GM23338 (cell line): Measurements from ENCODE around the gene PCDHGA1. TPM values are rescaled to one million over a fixed set of nuclear protein-coding genes. Genes with fewer than 3 reads are reported as not detected.

Source experiments
- ATAC-seq: fragments of 200-7000 bp; cut with Tn5 transposase; 3 replicates; pipeline ENCODE4 v1.9.1; 2020
- DNase-seq: peaks from one replicate; pipeline ENCODE4 v3.0.0-alpha.2; 2015; ENCODE audit warnings: low spot score
- H2AFZ ChIP-seq: fragments of 200-600 bp; sonication (generic); 2 replicates; pipeline ENCODE4 v1.8.0; 2016; ENCODE audit warnings: antibody characterized with exemption, mild to moderate bottlenecking, moderate library complexity
- H3F3A ChIP-seq: fragments of 200-600 bp; sonication (generic); replicated peaks from 2 replicates; pipeline ENCODE4 v1.8.0; 2017; ENCODE audit warnings: antibody characterized with exemption, mixed run types, low read depth
- H3K27ac ChIP-seq: fragments of 200-600 bp; sonication (generic); 2 replicates; pipeline ENCODE4 v1.6.1; 2016; ENCODE audit warnings: low read depth
- H3K27me3 ChIP-seq: fragments of 200-600 bp; sonication (generic); 2 replicates; pipeline ENCODE4 v1.8.0; 2016; ENCODE audit warnings: mild to moderate bottlenecking, mixed run types, moderate library complexity; ENCODE audit not compliant: insufficient read depth
- H3K36me3 ChIP-seq: fragments of 200-600 bp; sonication (generic); 2 replicates; pipeline ENCODE4 v1.8.0; 2016; ENCODE audit warnings: mild to moderate bottlenecking; ENCODE audit not compliant: insufficient read depth
- H3K4me1 ChIP-seq: fragments of 200-600 bp; sonication (generic); 2 replicates; pipeline ENCODE4 v1.8.0; 2016; ENCODE audit warnings: mild to moderate bottlenecking, moderate library complexity; ENCODE audit not compliant: insufficient read depth
- H3K4me2 ChIP-seq: fragments of 200-600 bp; sonication (generic); 2 replicates; pipeline ENCODE4 v1.7.1; 2017; ENCODE audit warnings: mixed run types
- H3K4me3 ChIP-seq: fragments of 200-600 bp; sonication (generic); 2 replicates; pipeline ENCODE4 v1.6.1; 2016; ENCODE audit warnings: mixed run types
- H3K79me2 ChIP-seq: fragments of 200-600 bp; sonication (generic); replicated peaks from 2 replicates; pipeline ENCODE4 v1.8.0; 2017; ENCODE audit warnings: mild to moderate bottlenecking; ENCODE audit not compliant: insufficient read depth
- H3K9me2 ChIP-seq: fragments of 200-600 bp; sonication (generic); 2 replicates; pipeline ENCODE4 v1.8.0; 2017; ENCODE audit not compliant: insufficient read depth
- H4K20me1 ChIP-seq: fragments of 200-600 bp; sonication (generic); replicated peaks from 2 replicates; pipeline ENCODE4 v1.8.0; 2017; ENCODE audit warnings: mild to moderate bottlenecking; ENCODE audit not compliant: insufficient read depth
- H3K27ac Mint-ChIP-seq: 2 replicates; pipeline ENCODE4 v1.8.0; 2020; ENCODE audit warnings: inconsistent platforms, mild to moderate bottlenecking, moderate library complexity, mixed read lengths
- H3K27me3 Mint-ChIP-seq: 3 replicates; pipeline ENCODE4 v1.8.0; 2022; ENCODE audit warnings: low read depth, mild to moderate bottlenecking, moderate library complexity, mixed read lengths, inconsistent platforms; ENCODE audit not compliant: insufficient read depth, poor library complexity
- H3K36me3 Mint-ChIP-seq: 3 replicates; pipeline ENCODE4 v1.8.0; 2021; ENCODE audit warnings: low read depth, mild to moderate bottlenecking, inconsistent platforms, moderate library complexity, mixed read lengths
- H3K4me1 Mint-ChIP-seq: 3 replicates; pipeline ENCODE4 v1.8.0; 2020; ENCODE audit warnings: mild to moderate bottlenecking, inconsistent platforms, mixed read lengths
- H3K4me3 Mint-ChIP-seq: 3 replicates; pipeline ENCODE4 v1.8.0; 2021; ENCODE audit warnings: moderate library complexity, mild to moderate bottlenecking, inconsistent platforms, mixed read lengths
- H3K9me3 Mint-ChIP-seq: 3 replicates; pipeline ENCODE4 v1.8.0; 2020; ENCODE audit warnings: moderate library complexity, mild to moderate bottlenecking, inconsistent platforms, mixed read lengths
- CREB1 ChIP-seq: fragments of 250-450 bp; sonication (Bioruptor Pico); IDR thresholded peaks from 2 replicates; pipeline ENCODE4 v1.5.0; 2020; ENCODE audit warnings: low read depth, mild to moderate bottlenecking, moderate library complexity
- ETS1 ChIP-seq: IDR thresholded peaks from 2 replicates; pipeline ENCODE4 v1.6.1; 2016; ENCODE audit warnings: antibody characterized with exemption
- EZH2phosphoT487 ChIP-seq: fragments of 200-600 bp; sonication (generic); IDR thresholded peaks from one replicate; pipeline ENCODE4 v1.8.1; 2018; ENCODE audit warnings: antibody characterized with exemption; ENCODE audit not compliant: unreplicated experiment
- JUNB ChIP-seq: IDR thresholded peaks from one replicate; pipeline ENCODE4 v1.6.1; 2016; ENCODE audit warnings: antibody characterized with exemption; ENCODE audit not compliant: unreplicated experiment
- NANOG ChIP-seq: IDR thresholded peaks from 2 replicates; pipeline ENCODE4 v1.6.1; 2016; ENCODE audit warnings: antibody characterized with exemption, borderline replicate concordance
- POLR2AphosphoS5 ChIP-seq: IDR thresholded peaks from 2 replicates; pipeline ENCODE4 v1.6.1; 2016; ENCODE audit warnings: antibody characterized with exemption, low read depth
- STAT1 ChIP-seq: IDR thresholded peaks from one replicate; pipeline ENCODE4 v1.6.1; 2016; ENCODE audit warnings: antibody characterized with exemption; ENCODE audit not compliant: unreplicated experiment
- ZNF114 ChIP-seq: fragments of 250-450 bp; sonication (Bioruptor Pico); IDR thresholded peaks from 2 replicates; pipeline ENCODE4 v1.5.0; 2020; ENCODE audit warnings: mild to moderate bottlenecking, moderate library complexity
- ZNF331 ChIP-seq: fragments of 250-450 bp; sonication (Bioruptor Pico); IDR thresholded peaks from 2 replicates; pipeline ENCODE4 v1.5.0; 2020; ENCODE audit warnings: low read depth, mild to moderate bottlenecking, moderate library complexity
- polyA plus RNA-seq: library from polyadenylated mRNA; unstranded; fragments of >200 nt; fragmentation: Nextera tagmentation; extraction: Ambion mirVana; gene quantifications from 2 replicates; pipeline ENCODE4 v1.2.1, GENCODE V29; 2016
- total RNA-seq: library from RNA; depleted of rRNA; stranded (reverse); fragments of >200 nt; shearing (Covaris generic); gene quantifications from 2 replicates; pipeline ENCODE4 v1.2.3, GENCODE V29; 2014
- TF ChIP-seq, protein P1 (sequence below): fragments of 250-450 bp; sonication (Bioruptor Pico); IDR thresholded peaks from 2 replicates; pipeline ENCODE4 v1.5.0; 2020; ENCODE audit warnings: mild to moderate bottlenecking, moderate library complexity
- TF ChIP-seq, protein P2 (sequence below), 2 experiments: fragments of 200-600 bp in 1 of 2; sonication (generic) in 1 of 2; conservative IDR thresholded peaks; 2 replicates each; pipeline versions ENCODE4 v1.5.1 to v1.6.1; 2016 to 2017; ENCODE audit warnings: antibody characterized with exemption in 2 of 2, low read depth in 2 of 2, mild to moderate bottlenecking in 2 of 2, moderate library complexity in 1 of 2

Gene PCDHGA1
- total and polyA plus RNA-seq, 2 experiments from 2014 or later, result 0.39 to 1.7 TPM

DNA sequence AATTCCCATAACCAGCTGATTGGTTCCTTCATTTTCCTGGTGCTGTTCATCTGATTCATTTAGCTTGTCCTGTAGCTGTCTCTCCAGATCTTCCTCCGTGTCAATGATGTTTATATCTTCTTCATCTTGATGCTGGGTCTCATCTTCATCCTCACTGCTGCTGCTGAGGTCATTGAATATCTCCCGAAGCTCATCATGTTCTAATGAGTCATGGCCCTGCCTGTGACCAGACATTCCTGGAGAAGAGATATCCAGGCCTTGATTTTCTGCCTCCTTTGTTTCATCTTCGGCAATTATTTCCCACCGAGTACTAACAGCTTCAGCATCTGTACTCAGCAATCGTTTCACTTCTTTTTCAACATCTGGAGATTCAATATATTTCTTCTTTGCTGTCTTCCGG is 11.1 kb upstream of the PCDHGA1 start:
- peaks cover 10% of the 10 kb centered on the region for H3K4me1 Mint-ChIP-seq
- Histone ChIP-seq H3K4me1 (peaks cover 14% of the 10 kb centered on the region; the same call in 1 of the 2 replicates), H3K27ac (no peak overlapping the region), H2AFZ (no peak overlapping the region), H3K4me3 (peak overlapping the region; percentile 67), H3F3A (no peaks in the 10 kb centered on the region), H3K36me3 (peaks cover 13% of the 10 kb centered on the region), H3K4me2 (peak overlapping the region; percentile 80), H4K20me1 (peaks cover 24% of the 10 kb centered on the region), H3K9me2 (no peaks in the 10 kb centered on the region), H3K79me2 (peaks cover 44% of the 10 kb centered on the region), H3K27me3 (no peaks in the 10 kb centered on the region)
- DNase-seq, result no peak
- ATAC-seq, result no peak
- peaks cover 57% of the 10 kb centered on the region for H3K36me3 Mint-ChIP-seq
- peaks cover 15% of the 10 kb centered on the region for H3K27me3 Mint-ChIP-seq
- H3K9me3 Mint-ChIP-seq, result peaks cover 53% of the 10 kb centered on the region
- TF ChIP-seq POLR2AphosphoS5 (no peak), ZNF331 (CRISPR knock-in tag) (no peak), EZH2phosphoT487 (no peak), STAT1 (no peak), ETS1 (no peak), ZNF114 (CRISPR knock-in tag) (no peak), CREB1 (CRISPR knock-in tag) (no peak), JUNB (no peak), NANOG (no peak)
- TF ChIP-seq, protein P1, sequence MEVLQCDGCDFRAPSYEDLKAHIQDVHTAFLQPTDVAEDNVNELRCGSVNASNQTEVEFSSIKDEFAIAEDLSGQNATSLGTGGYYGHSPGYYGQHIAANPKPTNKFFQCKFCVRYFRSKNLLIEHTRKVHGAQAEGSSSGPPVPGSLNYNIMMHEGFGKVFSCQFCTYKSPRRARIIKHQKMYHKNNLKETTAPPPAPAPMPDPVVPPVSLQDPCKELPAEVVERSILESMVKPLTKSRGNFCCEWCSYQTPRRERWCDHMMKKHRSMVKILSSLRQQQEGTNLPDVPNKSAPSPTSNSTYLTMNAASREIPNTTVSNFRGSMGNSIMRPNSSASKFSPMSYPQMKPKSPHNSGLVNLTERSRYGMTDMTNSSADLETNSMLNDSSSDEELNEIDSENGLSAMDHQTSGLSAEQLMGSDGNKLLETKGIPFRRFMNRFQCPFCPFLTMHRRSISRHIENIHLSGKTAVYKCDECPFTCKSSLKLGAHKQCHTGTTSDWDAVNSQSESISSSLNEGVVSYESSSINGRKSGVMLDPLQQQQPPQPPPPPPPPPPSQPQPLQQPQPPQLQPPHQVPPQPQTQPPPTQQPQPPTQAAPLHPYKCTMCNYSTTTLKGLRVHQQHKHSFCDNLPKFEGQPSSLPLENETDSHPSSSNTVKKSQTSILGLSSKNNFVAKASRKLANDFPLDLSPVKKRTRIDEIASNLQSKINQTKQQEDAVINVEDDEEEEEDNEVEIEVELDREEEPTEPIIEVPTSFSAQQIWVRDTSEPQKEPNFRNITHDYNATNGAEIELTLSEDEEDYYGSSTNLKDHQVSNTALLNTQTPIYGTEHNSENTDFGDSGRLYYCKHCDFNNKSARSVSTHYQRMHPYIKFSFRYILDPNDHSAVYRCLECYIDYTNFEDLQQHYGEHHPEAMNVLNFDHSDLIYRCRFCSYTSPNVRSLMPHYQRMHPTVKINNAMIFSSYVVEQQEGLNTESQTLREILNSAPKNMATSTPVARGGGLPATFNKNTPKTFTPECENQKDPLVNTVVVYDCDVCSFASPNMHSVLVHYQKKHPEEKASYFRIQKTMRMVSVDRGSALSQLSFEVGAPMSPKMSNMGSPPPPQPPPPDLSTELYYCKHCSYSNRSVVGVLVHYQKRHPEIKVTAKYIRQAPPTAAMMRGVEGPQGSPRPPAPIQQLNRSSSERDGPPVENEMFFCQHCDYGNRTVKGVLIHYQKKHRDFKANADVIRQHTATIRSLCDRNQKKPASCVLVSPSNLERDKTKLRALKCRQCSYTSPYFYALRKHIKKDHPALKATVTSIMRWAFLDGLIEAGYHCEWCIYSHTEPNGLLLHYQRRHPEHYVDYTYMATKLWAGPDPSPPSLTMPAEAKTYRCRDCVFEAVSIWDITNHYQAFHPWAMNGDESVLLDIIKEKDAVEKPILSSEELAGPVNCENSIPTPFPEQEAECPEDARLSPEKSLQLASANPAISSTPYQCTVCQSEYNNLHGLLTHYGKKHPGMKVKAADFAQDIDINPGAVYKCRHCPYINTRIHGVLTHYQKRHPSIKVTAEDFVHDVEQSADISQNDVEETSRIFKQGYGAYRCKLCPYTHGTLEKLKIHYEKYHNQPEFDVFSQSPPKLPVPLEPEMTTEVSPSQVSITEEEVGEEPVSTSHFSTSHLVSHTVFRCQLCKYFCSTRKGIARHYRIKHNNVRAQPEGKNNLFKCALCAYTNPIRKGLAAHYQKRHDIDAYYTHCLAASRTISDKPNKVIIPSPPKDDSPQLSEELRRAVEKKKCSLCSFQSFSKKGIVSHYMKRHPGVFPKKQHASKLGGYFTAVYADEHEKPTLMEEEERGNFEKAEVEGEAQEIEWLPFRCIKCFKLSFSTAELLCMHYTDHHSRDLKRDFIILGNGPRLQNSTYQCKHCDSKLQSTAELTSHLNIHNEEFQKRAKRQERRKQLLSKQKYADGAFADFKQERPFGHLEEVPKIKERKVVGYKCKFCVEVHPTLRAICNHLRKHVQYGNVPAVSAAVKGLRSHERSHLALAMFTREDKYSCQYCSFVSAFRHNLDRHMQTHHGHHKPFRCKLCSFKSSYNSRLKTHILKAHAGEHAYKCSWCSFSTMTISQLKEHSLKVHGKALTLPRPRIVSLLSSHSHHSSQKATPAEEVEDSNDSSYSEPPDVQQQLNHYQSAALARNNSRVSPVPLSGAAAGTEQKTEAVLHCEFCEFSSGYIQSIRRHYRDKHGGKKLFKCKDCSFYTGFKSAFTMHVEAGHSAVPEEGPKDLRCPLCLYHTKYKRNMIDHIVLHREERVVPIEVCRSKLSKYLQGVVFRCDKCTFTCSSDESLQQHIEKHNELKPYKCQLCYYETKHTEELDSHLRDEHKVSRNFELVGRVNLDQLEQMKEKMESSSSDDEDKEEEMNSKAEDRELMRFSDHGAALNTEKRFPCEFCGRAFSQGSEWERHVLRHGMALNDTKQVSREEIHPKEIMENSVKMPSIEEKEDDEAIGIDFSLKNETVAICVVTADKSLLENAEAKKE, result no peak
- TF ChIP-seq, protein P2, sequence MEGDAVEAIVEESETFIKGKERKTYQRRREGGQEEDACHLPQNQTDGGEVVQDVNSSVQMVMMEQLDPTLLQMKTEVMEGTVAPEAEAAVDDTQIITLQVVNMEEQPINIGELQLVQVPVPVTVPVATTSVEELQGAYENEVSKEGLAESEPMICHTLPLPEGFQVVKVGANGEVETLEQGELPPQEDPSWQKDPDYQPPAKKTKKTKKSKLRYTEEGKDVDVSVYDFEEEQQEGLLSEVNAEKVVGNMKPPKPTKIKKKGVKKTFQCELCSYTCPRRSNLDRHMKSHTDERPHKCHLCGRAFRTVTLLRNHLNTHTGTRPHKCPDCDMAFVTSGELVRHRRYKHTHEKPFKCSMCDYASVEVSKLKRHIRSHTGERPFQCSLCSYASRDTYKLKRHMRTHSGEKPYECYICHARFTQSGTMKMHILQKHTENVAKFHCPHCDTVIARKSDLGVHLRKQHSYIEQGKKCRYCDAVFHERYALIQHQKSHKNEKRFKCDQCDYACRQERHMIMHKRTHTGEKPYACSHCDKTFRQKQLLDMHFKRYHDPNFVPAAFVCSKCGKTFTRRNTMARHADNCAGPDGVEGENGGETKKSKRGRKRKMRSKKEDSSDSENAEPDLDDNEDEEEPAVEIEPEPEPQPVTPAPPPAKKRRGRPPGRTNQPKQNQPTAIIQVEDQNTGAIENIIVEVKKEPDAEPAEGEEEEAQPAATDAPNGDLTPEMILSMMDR (conservative IDR thresholded peaks at IDR 0.05; ENCODE audit: low read depth in 2 of 2), result no peak
- H3K27ac Mint-ChIP-seq, result no peak overlapping the region
- H3K4me3 Mint-ChIP-seq, result peak overlapping the region; percentile 95
